Daoy (cell line): ENCODE data around the gene LCE1A. TPM values are rescaled to one million over a fixed set of nuclear protein-coding genes. Genes with fewer than 3 reads are reported as not detected.

Source experiments
- DNase-seq: peaks from one replicate; pipeline ENCODE4 v3.0.0-alpha.2; 2015; ENCODE audit warnings: low read depth
- total RNA-seq: library from RNA; depleted of rRNA; stranded (reverse); fragments of >200 nt; shearing (Covaris generic); gene quantifications from 2 replicates; pipeline ENCODE4 v1.2.3, GENCODE V29; 2014; rRNA removed

Gene LCE1A, protein sequence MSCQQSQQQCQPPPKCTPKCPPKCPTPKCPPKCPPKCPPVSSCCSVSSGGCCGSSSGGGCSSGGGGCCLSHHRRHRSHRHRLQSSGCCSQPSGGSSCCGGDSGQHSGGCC
- total RNA-seq: not detected in 2 replicates

DNA sequence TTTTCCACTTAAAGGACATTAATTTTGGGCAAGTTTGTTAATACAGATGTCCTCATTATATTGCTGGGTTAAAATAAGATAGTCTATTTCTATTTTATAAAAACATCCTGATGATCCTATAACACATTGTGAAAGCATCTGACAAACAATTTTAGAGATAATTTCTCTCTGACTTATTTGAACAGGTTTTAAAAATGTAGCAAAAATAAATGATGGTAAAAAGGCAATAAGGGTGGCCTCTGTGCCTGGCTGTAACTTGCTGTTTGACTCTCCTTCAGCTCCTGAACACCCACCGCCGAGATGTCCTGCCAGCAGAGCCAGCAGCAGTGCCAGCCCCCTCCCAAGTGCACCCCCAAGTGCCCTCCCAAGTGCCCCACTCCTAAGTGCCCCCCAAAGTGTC lies at the start of gene LCE1A:
Gene LCE1A (plus strand): TSS at position 301 of the 400 bp plus-strand sequence. CDS start 0 bp downstream, at position 301.
- no peak for DNase-seq

DNA sequence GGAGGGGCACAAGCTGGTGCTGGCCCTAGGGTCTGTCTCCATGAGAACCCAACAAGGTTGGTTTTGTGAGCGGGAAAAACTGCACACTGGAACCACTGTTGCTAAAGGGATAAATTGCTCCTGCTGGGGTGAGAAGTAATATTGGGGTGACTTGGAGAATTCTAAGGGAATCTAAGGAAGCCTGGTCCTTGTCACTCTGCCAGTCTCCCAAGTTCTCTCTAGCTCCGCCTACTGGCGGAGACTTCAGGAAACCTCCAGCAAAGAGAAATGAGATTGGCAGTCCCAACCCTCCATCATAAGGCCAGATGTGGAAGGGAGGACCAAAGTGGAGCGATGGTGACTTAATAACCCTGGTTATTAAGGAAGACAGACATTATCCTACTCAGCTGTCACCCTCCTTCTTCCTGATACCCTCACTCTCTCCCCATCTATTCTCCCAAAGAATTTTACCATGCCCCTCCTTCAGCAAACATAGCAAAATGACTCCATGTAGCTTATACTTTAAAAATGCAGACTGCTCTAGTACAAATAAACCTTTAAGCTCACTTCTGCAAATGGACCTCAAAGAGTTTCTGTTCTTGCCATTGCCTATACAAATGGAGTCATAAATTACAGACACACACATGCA lies 49.6 kb upstream of the LCE1A start:
- DNase-seq: peak; percentile 38

DNA sequence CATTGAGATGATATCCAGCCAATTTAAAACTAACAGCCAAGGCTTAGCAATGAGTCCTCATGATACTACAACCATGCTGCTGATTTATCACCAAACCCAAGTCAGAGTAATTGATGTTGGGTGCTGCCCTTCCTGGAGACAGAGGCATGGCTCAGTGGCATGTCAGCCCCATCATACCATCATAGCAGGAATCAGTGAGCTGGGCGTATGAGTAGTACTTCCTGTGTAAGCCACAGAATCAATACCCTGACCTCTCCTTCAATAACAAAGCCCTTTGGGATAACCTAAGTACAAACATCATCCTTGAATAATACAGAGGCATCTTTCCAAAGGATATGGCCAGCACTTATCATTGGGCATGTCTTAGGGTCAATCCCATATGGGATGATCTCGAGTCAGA lies 44.2 kb upstream of the LCE1A start:
- DNase-seq: peak; percentile 22

DNA sequence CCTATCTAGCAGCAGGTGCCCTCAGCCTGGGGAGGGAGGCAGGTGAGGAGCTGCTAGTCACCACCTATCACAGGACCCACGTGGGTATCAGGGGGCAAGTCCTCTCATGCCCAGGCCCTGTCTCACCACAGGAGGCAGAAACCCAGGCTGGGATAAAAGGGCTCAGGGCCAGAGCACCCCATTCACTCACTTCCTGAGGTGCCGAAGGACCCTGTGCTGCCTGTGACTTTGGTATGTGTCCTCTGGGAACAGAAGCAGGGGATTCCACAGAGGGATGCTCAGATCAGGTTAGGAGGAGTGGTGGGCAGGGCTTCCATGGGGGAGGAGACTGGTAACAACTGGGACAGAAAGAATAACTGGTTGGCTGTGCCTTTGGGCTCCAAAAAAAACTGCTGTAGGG lies 41.2 kb upstream of the LCE1A start, which contains the start of gene LCE1E:
Gene LCE1E (plus strand): TSS at position 181 of the 400 bp plus-strand sequence. CDS start 1,043 bp downstream, outside the sequence.
- DNase-seq: no peak

DNA sequence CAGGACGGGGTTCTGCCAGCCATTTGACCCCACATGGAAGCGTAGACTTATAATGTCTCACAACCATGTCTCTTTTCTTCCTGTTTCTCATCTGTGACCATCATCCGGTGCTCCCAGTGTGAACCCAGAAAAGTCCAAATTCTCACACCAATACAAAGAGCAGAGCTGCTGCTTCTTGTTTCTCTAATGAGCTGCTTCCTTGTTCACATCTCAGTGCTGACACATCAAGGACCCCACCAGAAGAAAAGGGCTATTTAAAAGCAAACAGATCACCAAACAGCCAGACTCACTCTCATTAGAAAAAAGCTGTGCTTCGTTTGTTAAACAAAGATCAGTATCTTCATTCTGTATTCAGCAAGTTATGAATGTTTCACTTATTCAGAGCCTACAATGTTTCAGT lies 31.6 kb upstream of the LCE1A start:
- no peak for DNase-seq

DNA sequence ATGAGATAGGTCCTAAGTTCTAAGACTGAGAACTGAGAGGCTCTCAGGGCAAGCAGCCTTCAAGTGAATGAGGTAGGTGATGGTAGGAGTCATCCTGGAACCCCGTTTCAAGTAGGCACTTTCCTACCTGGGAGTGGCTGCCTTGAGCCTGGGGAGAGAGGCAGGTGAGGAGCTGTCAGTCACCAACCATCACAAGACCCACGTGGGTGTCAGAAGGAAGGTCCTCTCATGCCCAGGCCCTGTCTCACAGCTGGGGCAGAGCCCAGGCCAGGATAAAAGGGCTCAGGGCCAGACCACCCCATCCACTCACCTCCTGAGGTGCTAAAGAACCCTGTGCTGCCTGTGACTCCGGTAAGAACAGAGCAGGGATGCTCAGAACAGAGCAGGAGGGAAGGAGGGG lies 30.9 kb upstream of the LCE1A start, which contains the start of gene LCE1D:
Gene LCE1D (plus strand): TSS at position 301 of the 400 bp plus-strand sequence. CDS start 1,074 bp downstream, outside the sequence.
- DNase-seq: no peak

DNA sequence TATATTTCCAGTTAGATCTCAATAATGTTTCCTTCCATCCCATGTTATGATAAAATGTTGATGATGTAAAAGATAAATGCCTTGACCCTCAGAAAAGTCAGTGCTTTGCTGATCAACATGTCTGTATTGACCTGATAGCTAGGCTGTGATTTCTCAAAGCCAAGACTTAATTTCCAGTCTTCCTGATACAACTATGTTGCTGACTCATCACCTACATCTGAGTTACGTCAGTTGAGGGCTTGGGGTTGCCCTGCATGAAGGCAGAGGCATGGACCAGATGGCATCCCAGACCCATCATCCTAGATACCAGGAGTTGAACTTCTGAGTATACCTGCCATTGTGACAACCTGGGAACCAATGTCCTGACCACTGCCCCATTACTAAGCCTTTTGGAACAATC lies 25.9 kb upstream of the LCE1A start:
- no peak for DNase-seq

DNA sequence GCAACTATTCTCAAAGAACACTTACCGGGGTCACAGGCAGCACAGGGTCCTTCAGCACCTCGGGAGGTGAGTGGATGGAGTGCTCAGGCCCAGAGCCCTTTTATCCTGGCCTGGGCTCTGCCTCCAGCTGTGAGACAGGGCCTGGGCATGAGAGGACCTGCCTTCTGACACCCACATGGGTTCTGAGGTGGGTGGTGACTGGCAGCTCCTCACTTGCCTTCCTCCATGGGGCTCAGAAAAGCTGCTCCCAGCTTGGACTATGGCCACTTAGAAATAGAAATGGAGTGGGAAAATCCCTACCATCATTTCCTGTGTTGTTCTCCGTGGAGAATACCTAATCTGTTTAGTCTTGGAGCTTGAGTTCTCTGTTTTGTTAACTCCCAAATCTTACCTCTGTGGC lies 20.7 kb upstream of the LCE1A start, which contains the start of gene LCE1C:
Gene LCE1C (minus strand): TSS at position 76 of the 400 bp plus-strand sequence. CDS start 1,173 bp downstream, outside the sequence.
- DNase-seq: no peak

DNA sequence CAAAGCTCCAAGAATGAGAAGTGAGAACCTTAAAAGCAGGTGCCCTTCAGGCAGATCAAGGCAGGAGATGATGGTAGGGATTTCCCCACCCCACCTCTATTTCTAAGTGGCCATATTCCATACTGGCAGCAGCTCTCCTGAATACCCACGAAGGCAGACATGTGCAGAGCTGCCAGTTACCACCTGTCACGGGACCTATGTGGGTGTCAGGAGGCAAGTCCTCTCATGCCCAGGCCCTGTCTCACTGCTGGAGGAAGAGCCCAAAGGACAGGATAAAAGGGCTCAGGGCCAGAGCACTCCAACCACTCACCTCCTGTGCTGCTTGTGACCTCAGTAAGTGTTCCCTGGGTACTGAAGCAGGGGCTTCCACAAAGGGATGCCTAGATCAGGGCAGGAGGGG lies 16.2 kb upstream of the LCE1A start:
- DNase-seq: no peak

DNA sequence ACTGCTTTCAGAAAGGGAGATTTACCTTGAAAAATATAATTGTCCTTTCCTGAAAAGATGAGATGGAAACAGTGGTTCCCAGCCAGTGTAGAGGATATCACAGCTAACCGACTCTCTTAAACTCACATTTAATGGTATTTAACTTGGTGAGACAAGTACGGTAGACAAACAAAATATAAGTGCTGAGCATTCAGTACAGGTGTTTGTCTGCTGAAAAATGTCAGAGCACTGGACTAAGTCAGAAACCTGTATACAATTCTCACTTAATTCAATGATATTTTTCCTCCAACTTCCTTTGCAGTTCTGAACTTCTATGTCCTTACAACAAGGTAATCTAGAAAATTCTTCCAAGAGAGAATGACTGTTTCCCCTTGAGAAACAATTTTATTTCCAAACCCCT lies 15.6 kb upstream of the LCE1A start, which contains the start of gene LCE1B:
Gene LCE1B (plus strand): TSS at position 301 of the 400 bp plus-strand sequence. CDS start 476 bp downstream, outside the sequence.
- no peak for DNase-seq

DNA sequence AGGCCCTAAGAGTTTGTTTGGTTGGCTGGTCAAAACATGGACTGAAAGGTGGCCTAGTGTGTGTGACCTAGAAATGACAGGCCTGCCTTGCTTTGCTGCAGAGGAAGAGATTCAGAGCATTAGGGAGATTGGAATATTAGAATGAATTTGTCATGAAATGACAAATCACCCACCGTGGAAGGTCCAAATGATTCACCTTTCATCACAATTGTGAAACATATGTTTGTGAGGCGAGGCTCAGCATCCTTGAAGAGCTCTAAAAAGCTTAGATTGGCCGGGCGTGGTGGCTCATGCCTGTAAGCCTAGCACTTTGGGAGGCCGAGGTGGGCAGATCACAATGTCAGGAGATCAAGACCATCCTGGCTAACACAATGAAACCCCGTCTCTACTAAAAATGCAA lies 10.0 kb upstream of the LCE1A start:
- DNase-seq: no peak

DNA sequence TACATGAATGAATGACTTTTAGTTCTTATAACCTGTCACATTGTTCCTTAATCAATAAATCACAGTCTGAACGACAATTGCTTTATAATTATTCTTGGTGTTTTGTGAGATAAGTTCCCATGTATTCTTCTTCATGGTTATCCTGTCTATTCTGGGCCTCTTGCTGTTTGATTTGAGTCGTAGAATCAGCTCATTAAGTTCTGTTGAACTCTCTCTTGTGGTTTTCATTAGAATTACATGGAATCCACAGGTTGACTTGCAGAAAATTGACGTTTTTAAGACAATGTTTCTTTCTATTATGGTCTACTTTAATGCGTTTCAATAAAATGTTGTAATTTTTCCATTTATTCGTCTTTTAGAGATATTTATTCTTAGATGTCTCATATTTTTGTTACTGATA lies 4.0 kb upstream of the LCE1A start:
- DNase-seq: no peak

DNA sequence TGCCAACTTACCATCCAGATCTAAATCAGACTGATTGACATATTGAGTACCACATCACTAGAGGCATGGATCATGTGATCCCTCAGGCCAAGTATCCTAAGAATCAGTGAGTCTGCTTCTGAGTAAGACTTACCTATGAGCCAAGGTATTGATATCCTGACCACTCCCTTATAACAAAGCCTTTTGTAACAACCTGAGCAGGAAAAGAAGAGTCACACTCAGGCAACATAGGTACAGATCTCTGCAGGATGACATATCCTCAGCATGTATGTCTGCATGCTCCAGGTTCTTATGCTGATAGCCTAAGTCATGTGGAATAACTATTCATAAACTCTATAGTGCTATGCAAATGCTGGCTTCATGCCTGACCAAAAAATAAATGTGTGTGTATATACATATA lies 2.3 kb upstream of the LCE1A start:
- no peak for DNase-seq

DNA sequence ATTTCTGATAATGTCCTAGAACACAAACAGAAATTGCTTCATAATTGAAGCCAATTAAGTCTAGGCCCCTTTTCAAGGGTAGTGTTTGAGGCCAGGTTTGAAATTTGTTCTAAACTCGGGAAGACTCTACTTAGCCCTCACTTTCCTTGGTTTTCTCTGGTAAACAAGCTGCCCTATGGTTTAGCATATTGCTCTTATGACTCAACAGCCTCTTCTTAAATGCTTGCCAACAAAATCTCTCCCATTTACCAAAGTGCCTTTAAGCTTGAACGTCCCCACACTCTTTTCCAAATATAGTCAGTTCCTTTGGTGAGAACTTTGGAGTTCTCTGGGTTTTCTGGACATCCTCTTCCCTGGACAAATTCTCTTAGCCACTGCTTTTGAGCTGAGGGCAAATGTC lies 9.6 kb downstream of the LCE1A start:
- no peak for DNase-seq

DNA sequence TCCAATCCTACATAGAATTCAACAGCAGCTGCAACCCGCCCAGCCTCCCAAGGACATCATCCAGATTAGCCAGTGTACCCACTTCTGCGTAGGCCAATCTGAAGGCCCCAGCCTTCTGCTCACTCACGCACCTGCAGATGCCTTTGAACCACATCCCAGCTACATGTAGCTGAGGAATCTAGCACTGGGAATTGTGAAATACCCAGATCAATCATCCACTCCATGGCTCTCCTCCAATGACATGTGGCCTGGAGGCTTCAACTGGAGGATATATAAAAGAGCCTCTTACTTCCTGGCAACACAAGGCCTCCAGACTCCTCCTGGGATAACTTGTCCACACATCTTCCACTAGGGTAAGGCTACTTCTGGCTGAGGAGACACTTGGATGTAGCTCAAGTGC lies 15.3 kb downstream of the LCE1A start, which contains the start of gene LCE6A:
Gene LCE6A (plus strand): TSS at position 301 of the 400 bp plus-strand sequence. CDS start 665 bp downstream, outside the sequence.
- no peak for DNase-seq

DNA sequence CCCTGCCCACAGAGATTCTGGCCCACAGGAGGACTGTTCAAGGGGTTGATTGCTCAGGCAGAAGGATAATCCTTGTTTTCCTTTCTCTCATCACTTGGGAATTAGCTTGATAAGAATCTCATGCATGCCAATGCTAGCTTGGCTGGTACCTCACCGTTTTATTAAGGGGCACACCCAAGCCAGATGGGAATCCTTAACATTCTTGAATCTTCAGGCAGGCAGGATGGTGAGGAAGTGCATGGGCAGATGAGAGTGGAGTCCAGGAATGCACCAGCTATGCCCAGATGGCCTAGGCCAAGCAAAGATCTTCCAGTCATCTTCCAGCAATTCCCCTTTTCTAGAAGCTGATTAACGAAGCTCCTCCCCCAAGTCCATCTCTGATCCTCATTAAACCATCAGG lies 28.4 kb downstream of the LCE1A start:
- no peak for DNase-seq

DNA sequence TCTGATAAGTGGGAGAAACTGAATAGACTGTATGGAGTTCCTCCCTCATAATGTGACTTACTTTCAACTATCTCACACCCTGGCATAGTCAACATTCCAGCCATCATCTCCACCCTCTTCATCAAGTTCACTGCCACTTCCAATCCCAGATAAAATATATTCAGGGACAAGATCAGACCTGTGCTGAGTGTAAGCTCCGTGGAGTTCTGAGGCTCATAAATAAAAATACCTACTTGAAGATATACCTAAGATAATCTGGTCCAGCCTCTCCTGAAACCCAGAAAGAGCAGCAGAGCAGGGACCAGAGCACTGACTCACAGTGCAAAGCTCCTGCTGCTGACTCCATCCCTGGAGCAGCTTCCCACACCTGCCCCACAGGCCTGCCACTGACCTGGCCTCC lies 30.8 kb downstream of the LCE1A start:
- DNase-seq: no peak

DNA sequence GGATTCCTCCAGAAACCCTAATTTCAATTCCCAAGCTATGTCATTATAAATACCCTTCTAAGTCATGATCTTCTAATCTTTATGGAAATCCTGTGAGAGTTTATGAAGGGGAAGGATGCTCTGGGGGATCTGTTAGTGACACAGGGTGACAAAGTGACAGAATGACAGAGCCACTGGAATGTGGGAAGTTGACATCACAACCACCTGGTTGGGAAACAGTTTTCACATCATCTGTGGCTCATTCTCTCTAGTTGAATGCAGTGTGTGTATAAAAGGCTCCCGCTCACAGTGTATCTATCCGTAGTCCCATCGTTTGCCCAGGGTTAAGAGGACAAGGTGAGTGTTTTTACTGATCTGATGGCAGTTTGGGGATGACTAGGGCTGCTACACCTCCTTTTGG lies 32.4 kb downstream of the LCE1A start, which contains the start of gene LCE7A:
Gene LCE7A (plus strand): TSS at position 301 of the 400 bp plus-strand sequence. CDS start 702 bp downstream, outside the sequence.
- DNase-seq: no peak

DNA sequence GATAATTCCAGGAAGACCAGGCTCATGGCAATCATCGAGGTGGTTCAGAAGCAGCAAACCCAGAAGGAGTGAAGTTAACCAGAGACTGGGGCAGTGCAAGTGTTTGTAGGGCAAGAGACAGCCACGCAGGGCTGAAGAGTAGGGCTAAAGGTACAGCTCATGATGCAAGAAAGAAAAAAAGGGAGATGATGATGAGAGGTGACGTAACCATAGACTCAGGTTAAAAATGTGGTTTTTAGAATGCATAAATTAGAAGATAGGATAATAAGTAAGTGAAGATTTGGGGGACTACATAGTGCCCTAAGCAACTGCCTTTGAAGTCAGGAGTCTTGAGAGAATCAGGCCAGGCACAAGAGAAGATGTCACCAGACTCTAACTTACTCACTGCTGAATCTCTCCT lies 32.9 kb downstream of the LCE1A start:
- no peak for DNase-seq

DNA sequence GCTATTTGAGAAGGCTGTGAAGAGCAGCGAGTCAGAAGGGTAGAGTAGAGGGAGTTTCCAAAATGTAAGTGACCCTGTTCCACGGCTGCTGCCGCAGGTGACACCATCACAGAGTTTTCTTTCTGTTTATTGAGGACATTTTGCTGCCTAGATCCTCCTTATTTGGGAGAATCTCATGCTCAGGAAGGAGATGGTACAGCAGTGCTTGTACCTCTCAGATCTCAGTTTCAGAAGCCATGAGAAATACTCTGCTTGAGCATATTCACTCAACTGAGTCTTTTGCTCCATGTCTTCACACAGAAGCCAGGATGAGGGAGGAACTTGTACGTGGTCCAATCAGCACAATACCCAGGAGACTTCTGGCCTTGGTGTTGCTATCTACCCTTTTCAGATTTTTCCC lies 34.1 kb downstream of the LCE1A start:
- DNase-seq: no peak

DNA sequence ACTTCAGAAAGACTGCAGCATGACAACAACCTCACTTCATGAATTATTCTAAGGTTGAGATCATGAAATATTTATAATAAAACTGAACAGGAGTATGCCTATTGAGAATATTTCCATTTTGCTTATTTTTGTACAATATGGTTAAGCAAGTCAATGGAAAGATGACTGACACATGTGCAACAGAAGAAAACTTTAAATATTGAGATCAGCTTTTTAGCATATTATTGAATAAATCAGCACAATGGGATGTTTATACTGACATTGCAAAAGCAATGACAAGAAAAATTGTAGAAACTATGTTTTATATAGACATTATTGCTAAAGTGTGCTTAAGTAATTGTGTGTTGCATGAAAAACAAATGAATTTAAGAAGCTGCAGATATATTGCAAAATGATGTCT lies 37.2 kb downstream of the LCE1A start:
- no peak for DNase-seq

DNA sequence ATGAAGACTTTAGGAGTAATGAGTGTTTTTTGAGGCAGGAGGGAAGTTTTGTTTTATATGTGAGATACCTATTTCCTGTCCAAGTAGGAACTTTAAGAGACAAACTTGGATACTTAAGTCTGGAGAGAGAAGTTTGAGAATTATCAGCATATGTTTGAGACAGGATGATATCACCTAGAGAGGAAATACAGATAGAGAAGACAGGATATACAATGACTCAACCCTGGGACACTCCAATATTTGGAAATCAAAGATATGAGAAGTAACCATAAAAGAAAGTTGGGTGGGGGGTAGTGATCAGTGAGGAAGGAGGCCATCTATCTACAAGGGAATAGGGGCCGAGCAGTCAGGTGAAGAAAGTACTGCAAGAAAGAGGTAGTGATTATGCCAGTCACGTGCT lies 39.0 kb downstream of the LCE1A start:
- DNase-seq: no peak

DNA sequence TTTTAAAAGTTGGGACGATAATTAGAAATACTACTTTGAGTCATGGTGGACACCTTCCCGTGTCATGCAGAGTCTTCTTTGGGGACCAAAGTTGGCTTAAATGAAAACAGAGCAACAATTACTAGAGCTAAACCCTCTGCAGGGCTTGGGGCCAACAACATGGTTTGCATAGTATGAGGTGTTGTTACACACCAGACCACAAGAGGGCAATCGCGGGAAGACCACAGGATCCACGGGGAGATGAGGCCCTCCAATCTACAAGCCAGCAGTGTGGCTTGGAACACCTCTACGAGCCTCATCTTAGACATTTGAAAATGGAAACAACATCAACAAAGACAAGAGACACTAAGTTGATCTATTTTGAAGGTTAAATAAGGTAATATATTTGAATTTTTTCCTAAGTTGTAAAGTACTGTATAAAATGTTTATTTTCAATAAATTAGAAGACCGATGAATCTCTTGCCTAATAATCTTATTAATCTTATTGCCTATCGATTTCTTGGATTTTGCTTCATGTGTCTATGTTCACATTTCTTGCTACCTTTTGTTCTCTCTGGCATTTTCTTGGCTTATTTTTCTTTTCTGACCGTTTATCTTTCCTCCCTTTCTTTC lies 42.6 kb downstream of the LCE1A start:
- peak; percentile 78 for DNase-seq
